ENCODE results near the gene PPP6R1. TPM values are rescaled to one million over a fixed set of nuclear protein-coding genes. Genes with fewer than 3 reads are reported as not detected.

The PPP6R1 gene
- total and polyA plus RNA-seq, 2 of the 13 experiments (the other 11 are each of a cell fraction or from before 2014, with no cell fraction given): 25.8 to 54.0 TPM

- DNase-seq (ENCODE audit: low spot score) (no peak), FAIRE-seq (no peak), ATAC-seq (no peak)
- in situ Hi-C loops (cut with HindIII; ENCODE audit: extremely low pct_ligation_motif_present, low pct_unique_long_range_greater_than_20kb) (no loop called here), intact Hi-C loops (cut with micrococcal nuclease; ENCODE audit: unreplicated experiment) (no loop called here)
- no peak overlapping the region for H3K4me2 ChIP-seq (ENCODE audit: low read depth, low read length)
- CTCF ChIA-PET (ENCODE audit: low intra/inter-chr PET ratio, low total read pairs): no interaction called here
- no peaks in the 10 kb centered on the region; a peak in 1 of 5 replicates for H3K27me3 ChIP-seq (ENCODE audit: control insufficient read depth in 1 of 2, insufficient read depth in 2 of 2, low read length in 2 of 2)
- H3K36me3 ChIP-seq (replicated peaks in 1 of 2; ENCODE audit: control insufficient read depth in 1 of 2, insufficient read depth in 2 of 2, low read length in 2 of 2): peaks cover 5 to 18% of the 10 kb centered on the region in 2 experiments; a peak in 4 of 5 replicates
- H3K4me3 ChIP-seq (replicated peaks in 1 of 3; ENCODE audit: insufficient read depth in 1 of 3, low read depth in 2 of 3, low read length in 3 of 3): no peak overlapping the region
- no peak overlapping the region for H2AFZ ChIP-seq (ENCODE audit: low read length)
- no peaks in the 10 kb centered on the region for H3K79me2 ChIP-seq (ENCODE audit: insufficient read depth, low read length)
- 0 out of 2 replicates have a peak, but pooled peaks cover 5% of the 10 kb centered on the region for H3K4me1 ChIP-seq (ENCODE audit: insufficient read depth, low read length)
- no TSS peak for BruUV-seq (replicated peaks)
- H3K9me3 ChIP-seq (ENCODE audit: low read length): no peaks in the 10 kb centered on the region
- H3K9ac ChIP-seq (ENCODE audit: insufficient read depth, low read depth, low read length): no peak overlapping the region
- no peak overlapping the region for H3K27ac ChIP-seq (ENCODE audit: extremely low read length, insufficient read depth, low read length)
- WGBS (ENCODE audit: low lambda C conversion rate): 97% methylated on average over 25 of the region's 25 CpGs
- H4K20me1 ChIP-seq (ENCODE audit: insufficient read depth, low read length): no peaks in the 10 kb centered on the region
- TF ChIP-seq ZMYM3 (CRISPR knock-in tag; IDR thresholded peaks at IDR 0.05) (no peak), FOXA1 (IDR thresholded peaks at IDR 0.05) (peak; percentile 21; the same call in 1 of the 2 replicates), FOXA1 (CRISPR knock-in tag; IDR thresholded peaks at IDR 0.05) (no peak), ZNF562 (CRISPR knock-in tag; IDR thresholded peaks at IDR 0.05; ENCODE audit: borderline replicate concordance) (no peak)
- POLR2A ChIA-PET: no interaction called here
Measured at GRCh38 chr19:55270172-55270942, 11.5 kb upstream of the PPP6R1 start.

- no peaks in the 10 kb centered on the region; a peak in 1 of 5 replicates for H3K27me3 ChIP-seq (ENCODE audit: control insufficient read depth in 1 of 2, insufficient read depth in 2 of 2, low read length in 2 of 2)
- CTCF ChIA-PET (ENCODE audit: low intra/inter-chr PET ratio, low total read pairs): no interaction called here
- no peak overlapping the region for H3K9ac ChIP-seq (ENCODE audit: insufficient read depth, low read depth, low read length)
- no peaks in the 10 kb centered on the region for H3K9me3 ChIP-seq (ENCODE audit: low read length)
- H3K79me2 ChIP-seq (ENCODE audit: insufficient read depth, low read length): no peaks in the 10 kb centered on the region
- 0 out of 2 replicates have a peak, but pooled peaks cover 5% of the 10 kb centered on the region for H3K4me1 ChIP-seq (ENCODE audit: insufficient read depth, low read length)
- intact Hi-C loops (cut with micrococcal nuclease; ENCODE audit: unreplicated experiment) (no loop called here), in situ Hi-C loops (cut with HindIII; ENCODE audit: extremely low pct_ligation_motif_present, low pct_unique_long_range_greater_than_20kb) (no loop called here)
- H3K36me3 ChIP-seq (replicated peaks in 1 of 2; ENCODE audit: control insufficient read depth in 1 of 2, insufficient read depth in 2 of 2, low read length in 2 of 2): peaks cover 5 to 12% of the 10 kb centered on the region in 2 experiments; a peak in 3 of 5 replicates
- POLR2A ChIA-PET: no interaction called here
- no peak for ATAC-seq
- no peaks in the 10 kb centered on the region for H4K20me1 ChIP-seq (ENCODE audit: insufficient read depth, low read length)
- H2AFZ ChIP-seq (ENCODE audit: low read length): no peak overlapping the region
- WGBS (ENCODE audit: low lambda C conversion rate): 95% methylated on average over 8 of the region's 8 CpGs
- FAIRE-seq: no peak
- no peak overlapping the region for H3K4me2 ChIP-seq (ENCODE audit: low read depth, low read length)
- DNase-seq (ENCODE audit: low spot score): no peak
- H3K27ac ChIP-seq (ENCODE audit: extremely low read length, insufficient read depth, low read length): no peak overlapping the region
- BruUV-seq (replicated peaks): no TSS peak
- H3K4me3 ChIP-seq (replicated peaks in 1 of 3; ENCODE audit: insufficient read depth in 1 of 3, low read depth in 2 of 3, low read length in 3 of 3): no peak overlapping the region
- no peak for TF ChIP-seq MXD4 (CRISPR knock-in tag; IDR thresholded peaks at IDR 0.05)
- TF ChIP-seq MAFK (conservative IDR thresholded peaks at IDR 0.05 in 1 of 2, IDR thresholded peaks at IDR 0.05 in 1 of 2; ENCODE audit: low read length in 2 of 2): peak in 1 of 2 experiments; percentile 13; a peak in 1 of 4 replicates
Measured at GRCh38 chr19:55269299-55269698, 10.5 kb upstream of the PPP6R1 start.
